Stimulated activated CD8-positive, alpha-beta memory T cell treated with anti-CD3 and anti-CD28 coated beads, Interleukin-15, amount 100 ng/mL, for 48 hours (primary cell): ENCODE results near the gene CCDC88C.

ENCODE experiments used
- DNase-seq, 2 donors: peaks; one replicate each; pipeline ENCODE4 v3.0.0-alpha.2; 2020; ENCODE audit warnings: low read depth in 2 of 2

The CCDC88C gene

DNA sequence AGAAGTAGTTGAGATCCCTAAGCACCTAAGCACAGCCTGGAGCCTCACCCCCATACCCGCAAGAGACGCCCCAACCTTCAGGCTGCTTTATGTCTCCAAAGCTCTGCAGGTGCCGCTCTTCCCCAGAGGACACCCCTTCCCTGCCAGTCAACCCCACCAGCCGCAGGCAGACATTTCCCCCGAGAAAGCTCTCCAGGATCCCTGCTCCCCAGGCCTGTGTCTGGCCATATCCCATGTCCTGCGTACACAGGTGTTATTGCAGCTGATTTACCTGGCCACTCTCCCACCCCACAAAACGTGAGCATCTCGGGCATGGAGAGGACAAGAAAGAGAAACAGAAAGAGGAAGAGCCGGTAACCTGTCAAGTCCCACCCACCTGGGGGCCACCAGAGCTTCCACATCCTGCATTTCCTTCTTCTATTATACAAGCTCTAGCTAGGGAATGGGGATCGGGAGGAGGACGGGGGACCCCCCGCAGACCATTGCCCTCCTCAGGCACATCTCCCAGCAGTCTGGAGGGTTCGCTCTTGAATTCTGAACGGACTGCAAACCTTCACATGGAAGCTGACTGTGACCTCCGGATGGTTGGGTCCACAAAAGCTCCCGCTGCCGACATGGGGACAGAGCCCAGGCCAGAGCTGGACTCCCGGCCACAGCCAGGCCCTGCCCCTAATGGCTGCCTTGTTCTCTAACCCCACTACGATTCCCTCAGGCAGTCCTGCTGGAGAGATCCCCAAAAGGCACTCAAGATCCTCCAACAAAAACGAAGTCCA is 17.6 kb downstream of the CCDC88C start:
- no peak for DNase-seq

DNA sequence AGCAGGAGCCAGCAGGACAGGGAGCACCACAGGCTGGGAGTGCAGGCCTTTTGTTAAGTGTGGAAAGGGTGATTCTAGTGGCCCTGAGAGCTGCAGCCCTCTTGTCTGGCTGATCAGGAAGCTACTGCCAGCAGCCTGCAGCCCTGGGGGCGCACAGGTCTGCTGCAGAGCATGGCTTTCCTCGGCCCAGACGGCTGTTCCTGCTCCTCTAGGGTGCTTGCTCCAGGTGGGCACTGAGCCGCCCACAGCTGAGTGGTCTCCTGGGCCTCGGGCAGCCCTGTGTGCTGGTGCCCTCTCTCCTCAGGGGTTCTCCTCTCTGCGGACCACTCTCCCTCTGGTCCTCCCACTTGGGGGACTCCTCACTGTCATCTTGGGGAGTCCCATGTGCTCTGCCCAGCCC is 18.9 kb downstream of the CCDC88C start:
- DNase-seq, result no peak

DNA sequence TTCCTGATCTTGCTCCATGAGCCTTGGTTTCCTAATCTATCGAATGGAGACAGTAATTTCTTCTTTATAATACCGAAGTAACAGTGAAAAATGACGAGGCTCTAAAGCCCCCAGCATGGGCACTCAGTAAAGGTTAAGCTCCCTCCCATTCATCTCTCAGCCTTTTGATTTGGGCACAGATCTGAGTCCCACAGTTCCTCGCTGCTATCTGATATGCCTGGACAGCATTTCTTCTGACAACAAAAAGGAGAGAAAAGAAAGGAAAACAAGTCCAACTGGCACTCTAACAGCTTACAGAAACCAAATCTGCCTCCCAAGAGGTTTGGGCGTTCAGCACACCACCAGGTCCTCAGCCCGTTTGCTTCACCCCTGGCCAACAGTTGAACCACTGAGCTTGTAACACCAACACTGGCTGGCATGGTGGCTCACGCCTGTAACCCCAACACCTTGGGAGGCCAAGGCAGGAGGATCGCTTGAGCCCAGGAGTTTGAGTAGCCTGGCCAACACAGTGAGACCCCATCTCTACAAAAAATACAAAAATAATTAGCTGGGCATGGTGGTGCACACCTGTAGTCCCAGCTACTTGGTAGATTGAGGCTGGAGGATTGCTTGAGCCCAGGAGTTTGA is 19.5 kb downstream of the CCDC88C start:
- DNase-seq, result no peak

DNA sequence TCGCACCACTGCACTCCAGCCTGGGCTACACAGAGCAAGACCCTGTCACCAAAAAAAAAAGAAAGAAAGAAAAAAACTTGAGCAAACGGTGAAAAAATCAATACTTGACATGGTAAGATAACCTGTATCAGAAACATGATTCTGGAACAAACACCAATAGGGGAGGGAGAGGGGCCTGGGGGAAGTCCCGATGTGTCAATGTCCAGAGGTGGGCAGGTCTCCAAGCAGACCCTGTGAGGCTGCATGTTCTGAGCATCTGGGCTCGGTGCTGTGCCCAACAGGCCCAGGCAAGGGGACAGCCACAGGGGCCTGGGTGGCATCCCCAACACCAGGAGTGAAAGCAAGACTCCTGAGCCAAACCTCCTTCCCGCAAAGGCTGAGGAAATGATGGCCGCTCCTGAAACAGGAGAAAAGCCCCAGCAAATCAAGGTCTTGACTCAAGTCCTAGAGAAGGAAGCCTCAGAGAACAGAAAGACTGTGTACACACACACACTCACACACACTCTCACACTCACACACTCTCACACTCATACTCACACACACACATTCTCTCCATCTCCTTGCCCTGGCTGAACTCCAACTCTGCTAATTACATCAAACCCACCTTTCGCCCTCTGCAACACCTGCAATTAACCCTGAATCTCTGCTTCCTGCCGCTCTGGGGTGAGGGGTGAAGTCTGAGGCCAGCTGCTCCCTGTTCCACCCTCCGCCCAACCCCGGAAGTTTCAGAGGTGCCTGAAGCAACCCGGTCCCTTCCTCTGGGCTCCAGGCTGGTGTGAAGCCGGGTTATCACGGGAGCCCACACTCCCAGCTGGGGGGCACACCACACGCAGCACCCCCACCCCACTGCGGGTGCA is 20.4 kb downstream of the CCDC88C start:
- DNase-seq, result peak; percentile 49 to 53

DNA sequence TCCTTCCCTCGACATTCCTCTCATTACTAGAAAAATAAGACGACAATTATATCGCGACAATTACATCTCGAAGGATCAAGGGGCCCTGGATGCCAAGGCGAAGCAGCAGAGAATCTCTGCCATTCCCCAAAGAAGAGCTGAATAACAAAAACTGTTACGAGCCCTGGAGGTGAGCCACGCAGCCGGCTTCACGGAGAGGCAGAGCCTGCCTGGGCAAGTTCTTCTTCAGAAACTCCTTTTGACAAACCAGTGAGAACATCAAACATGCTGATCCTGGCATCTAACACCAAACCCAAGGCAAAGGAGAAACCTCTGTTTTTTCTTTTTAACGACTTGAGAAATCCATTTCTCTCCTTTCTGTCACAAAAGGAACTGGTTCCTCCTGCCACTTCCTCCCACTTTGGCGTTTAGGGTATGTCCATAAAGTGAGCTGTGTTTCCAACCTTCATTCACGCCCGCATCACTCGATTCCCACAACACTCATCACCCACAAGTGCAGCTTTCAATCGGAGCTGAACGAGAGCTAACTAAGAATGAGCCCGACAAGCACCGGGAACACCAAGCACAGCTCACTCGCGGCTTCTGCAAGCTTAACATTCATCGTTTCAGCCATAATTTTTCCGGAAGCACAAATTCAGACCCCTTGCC is 21.5 kb downstream of the CCDC88C start:
- no peak for DNase-seq

DNA sequence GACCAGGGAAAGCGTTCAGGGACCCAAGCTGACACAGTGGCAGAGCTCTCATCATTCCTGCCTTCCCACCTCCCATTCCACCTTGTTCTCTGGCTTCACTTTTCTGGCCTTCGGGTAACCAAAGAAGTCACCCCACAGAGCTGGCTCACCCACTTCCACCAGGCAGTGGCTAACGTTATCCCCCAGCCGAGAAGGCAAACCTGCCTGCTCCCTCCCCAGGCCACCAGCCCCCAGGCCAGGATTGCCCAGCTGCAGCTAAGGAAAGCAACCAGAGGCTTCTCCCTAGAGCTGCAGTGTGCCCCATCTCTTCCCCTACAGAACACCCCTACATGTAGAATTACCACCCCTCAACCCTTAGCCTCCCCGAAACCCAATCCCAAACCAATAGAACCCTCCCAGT is 22.2 kb downstream of the CCDC88C start:
- DNase-seq, result no peak

DNA sequence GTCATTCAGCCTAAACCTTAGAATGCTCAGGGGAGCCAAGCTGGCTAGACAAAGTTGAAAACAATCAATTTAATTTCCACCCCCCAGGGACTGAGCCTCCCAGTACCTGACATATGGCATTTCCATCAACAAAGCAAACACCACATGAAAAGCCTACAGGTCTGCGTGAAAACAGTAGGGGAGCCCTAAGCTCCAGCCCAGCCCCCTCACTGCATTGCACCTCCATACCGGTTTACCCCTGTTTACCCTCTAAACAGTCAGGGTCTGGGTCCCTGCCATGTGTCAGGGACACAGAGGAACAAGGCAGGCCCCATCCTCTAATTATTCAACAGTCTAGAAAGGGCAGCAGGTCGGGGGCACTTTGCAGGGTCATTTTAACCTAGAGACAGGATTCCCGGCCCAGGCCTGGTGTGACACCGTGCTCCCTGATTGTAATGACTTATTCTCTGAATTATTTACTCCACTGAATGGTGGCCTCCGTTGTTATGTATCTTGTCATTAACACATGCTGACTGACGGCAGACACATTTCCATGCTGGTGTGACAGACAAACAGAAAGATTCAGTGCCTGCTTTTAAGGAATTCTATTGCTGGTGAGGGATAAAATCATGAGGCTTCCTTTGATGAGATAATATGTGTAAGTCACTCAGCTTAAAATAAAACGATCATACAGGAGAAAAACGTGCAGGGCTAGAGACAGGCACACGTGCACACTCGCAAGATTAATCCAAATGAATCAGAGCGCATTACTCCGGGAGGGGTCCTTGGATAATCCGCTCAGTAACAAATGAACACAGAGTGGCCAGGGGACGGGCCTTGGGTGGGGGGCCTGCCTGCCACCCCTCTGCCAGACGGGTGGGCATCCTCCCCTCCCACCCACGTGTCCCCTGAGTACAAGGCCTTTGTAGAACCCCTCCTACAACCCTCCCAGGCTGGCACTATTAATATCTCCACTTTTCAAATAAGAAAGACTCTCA is 23.2 kb downstream of the CCDC88C start:
- no peak for DNase-seq

DNA sequence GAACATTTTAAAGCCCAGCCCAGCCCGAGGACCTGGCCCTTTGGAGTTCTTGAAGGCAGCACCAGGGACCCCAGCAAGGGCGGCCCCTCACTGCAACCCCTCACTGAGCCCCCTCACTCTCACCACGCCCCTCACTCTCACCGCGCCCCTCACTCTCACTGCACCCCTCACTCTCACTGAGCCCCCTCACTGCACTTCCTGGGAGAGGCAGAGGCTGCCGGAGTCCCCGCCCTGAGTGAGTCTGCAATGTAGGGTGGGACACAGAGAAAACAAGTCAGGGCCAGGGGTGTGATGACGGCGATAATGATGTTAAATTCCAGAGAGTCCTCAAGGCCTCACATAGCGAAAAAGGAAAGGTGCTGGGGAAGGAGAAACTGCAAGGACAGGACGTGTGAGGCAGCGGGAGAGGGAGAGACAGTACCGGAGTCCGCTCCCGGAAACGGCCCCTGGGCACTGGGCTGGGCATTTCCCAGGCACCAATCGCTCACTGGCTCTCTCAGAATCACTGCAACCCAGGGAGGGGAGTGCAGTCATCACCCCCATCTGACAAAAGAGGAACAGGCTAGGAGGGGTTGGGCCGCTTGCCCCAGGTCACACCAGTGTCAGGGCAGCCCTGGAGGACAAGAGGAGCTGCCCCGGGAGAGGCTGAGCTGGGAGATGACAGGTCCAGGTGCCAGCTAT is 24.9 kb downstream of the CCDC88C start:
- no peak for DNase-seq

DNA sequence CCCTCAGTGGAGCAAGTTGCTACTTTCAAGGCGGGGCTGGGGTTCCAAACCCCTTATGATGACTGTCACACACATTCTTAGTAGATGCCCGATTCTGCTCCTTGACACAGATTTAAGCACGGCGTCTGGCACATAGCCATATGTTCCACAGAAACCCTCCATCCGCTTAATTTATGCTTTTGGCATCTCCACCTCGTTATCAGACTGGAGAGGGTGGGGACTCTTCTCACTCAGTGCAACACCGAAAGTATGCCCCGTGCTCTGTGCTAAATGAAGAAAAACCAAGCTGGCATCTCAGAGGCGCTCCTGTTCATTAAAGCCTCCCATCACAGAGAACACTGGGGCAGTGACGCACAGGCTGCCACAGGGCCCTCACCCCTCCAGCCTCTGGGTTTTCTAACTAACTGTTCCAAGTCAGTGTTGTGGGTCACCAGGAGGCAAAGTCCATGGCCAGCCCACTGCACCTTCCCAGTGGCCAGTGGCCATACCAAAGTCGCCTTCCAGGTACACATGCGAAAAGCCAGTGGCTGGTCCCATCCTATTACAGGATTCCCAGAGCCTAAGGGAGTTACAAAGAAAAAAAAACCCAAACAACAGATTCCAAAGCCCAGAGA is 27.3 kb downstream of the CCDC88C start:
- DNase-seq, result no peak

DNA sequence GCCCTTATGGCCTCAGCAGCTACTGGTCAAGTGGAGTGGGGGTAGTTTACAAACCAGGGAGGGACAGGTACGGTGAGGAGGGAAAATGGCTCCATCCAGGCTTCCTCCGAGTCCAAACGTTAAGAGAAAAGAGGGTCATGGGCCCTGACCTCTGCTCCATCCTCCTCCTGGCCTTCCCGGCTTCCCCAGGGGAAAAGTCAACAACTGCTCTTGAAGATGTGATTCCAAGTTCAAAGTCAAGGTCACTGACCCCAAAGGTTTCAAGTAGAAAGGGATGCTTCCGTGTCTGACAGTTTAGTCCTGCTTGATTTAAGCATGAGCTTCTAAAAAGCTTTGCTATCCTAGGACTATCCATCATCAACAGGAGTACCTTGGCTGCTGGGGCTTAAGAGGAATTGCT is 28.5 kb downstream of the CCDC88C start:
- DNase-seq, result no peak

DNA sequence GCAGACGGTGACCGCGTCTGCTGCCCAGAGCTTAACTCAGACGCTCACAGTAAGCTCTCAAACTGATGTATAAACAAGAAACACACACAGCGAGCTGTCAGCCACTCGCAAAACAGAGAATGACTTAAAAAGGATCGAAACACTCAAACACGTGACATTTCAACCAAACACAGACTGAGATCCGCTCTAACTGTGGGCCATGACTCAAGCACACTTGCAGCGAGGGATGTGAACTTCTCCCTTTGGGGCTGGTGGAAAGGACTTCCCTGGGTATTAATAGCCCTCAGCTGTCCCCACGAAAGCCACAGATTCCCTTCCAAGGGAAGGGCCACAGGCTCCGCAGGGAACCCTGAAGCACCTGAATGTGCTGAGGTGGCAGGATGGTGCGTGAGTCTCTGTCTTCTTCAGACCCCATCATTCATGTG is 29.1 kb downstream of the CCDC88C start:
- DNase-seq, result no peak

DNA sequence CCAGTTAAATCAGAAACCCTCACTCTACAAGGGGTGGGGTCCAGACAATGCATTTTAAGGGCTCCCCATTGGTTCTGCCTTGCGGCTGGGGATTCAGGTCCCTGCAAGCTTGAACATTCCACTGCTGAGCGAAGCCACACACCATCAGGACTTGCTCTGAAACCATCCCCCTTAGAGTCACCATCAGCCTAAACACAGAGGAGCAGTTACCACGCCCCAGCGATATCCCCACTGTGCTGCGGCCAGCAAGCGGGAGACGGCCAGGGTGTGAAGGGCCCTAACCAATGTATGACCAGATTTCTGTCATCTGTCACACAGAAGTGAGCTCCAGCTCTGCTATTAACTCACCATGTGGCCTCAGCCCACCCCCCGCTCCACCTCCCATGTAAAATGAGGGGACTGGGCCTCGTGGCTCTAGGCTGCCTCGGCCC is 29.7 kb downstream of the CCDC88C start:
- no peak for DNase-seq

DNA sequence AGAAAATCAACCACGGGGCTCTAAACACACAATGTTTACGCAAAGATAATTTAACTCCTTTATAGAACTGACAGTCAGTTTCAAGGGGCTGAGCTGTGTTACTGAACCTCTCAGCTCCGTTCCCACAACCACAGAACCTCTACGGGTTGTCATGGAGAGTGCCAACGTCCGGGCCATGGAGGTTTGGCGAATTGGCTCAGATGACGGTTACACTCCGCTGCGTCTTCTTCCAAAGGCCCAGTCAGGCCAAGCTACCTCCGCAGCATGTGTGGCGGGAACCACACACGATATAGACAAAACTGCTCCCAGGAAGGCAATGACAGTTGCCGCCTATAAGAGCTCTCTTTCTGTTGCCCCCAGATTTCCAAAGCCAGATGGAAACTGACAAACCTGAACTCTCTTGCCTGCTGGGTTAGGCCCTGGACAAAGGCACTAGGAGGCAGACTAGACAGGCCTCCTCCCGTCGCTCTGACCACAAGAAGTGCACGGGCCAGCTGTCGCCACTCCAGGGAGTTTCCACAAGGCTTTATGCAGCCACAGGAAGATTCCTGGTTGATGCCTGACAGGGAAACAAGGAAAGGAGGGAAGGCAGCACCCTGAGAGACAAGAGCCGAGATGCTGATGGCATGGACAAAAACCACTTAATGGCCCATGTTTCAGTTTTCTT is 30.3 kb downstream of the CCDC88C start:
- no peak for DNase-seq

DNA sequence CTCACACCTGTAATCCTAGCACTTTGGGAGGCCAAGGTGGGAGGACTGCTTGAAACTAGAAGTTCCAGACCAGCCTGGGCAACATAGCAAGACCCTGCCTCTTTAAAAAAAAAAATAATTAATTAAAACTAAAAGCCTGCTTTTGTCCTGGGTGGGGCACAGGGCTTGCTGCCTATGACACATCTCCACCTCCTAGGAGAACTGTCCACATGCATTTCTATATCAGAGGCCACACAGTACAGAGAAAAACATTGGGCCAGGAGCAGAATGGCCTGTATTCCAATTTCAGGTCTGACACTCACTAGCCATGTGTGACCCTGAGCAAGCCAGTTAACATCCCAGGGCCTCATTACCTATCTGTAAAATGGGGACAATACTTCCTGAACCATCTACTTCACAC is 31.9 kb downstream of the CCDC88C start:
- no peak for DNase-seq

DNA sequence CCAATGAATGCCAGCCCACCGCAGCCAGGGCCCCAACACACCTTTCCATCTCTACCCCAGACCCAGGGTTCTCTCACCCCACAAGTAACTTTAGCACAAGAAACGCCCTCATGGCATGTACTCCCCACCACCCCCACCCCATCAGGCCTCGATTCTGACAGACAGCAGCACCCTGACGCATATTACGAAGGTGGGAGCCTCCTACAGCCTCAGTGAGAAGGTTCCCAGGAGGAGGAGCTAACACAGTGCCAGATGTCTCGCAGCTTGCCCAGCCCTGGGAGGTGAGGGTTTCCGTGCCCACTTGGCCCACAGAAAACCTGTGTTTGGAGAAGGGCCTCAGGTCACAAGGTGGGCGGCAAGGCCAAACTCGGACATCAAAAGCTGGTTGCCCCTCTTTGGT is 32.4 kb downstream of the CCDC88C start:
- no peak for DNase-seq

DNA sequence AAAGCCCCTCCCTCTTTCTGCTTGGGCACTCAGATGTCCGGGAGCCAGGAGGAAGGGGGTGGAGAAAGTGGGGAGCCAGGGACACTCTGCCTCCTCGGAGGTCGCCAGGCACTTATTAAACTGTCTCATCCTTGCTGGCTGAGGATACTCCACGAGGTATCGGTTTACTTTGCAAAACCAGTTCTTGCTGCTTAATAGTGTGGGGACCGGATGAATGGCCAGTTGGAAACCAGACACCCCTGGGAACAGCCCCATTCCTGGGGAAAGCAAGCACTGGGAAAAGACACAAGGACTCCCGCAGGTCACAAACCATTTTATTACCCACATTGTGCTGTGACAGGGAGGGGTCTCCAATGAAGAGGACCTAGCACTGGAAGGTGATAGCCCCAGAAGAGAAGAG is 34.2 kb downstream of the CCDC88C start:
- no peak for DNase-seq

DNA sequence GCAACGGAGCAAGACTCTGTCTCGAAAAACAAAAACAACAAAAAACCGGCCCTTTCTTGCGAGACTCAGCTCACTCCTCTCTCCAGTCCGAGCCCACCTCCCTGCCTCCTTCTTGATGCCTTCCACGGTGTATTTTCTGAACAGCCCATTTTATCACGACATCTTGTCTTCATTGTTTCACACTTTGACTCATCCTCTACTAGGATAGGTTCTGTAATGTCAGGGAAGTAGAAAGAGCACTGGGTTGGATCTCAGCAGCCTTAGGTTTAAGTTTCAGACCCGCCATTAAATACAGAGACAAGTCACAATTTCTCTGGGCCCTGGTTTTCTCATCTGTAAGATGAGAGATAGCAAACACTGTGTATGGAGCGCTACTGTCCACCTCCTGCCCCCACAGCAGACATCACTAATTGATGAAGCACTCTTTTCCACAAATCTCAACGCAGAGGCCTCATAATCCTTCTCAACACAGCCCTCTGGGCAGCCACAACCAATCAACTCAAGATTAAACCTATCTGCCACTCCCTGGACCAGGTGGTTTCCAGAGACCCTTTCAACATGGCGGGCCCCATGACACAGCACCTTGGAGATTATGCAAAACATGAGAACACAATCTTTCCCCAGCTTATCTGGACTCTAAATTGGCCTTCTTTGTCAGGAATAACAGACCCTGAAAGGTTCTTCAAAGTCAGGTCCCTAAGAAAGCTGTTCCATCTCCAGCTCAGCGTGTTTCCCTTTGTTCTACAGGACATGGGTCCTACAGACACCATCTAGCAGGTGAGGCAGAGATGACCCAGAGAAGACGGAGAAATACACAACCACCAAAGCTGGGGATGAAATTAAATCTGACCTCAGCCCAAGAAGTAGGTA is 35.6 kb downstream of the CCDC88C start:
- DNase-seq, result no peak

DNA sequence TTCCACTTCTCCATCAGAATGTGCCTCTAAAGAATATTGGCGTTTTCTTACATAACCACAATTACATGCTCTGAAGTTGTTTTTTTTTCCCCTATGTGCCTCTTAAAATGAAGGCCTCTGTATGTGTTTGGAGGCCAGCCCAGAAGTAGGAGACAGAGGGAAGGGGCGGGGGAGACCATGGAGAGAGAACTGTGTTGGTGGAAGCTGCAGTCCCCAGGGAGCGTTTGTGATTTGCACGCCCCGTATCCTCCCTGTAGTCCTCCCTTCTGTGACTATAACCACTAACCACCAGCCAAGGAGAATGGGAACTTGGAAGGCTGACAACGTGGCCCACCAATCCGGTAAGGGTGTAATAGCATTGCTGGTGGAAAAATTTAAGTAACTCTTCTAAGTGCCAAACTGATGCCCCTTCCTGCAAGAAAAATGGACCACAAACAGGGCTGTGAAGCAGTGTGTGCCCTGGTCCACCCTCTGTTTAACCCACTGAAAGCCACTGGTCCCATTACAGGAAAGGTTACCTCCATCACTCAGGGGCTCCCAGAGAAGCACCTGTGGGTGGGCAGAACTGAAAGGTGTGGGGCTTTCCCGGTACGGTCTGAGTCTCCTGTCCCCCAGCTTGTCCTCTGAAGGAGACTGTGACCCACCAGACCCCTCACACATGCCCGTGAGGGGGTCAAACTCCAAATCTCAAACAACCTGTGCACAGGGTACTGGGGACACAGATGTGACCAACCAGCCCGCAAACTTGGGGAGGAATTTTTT is 36.8 kb downstream of the CCDC88C start:
- DNase-seq, result no peak
